IPS DF 19.7 (cell line): ENCODE measurements around the gene MPHOSPH9.
"Not testable (repeated sequence)": the region's sequence is repeated elsewhere in the genome, so short reads cannot be mapped to it uniquely, and the experiment has no call there.

Source experiments
- DNase-seq: peaks from one replicate; pipeline ENCODE4 v3.0.0-alpha.2; 2013; ENCODE audit warnings: low read depth, low spot score

MPHOSPH9 gene

GRCh38 chr12:123227581-123228258 is 5.2 kb downstream of the MPHOSPH9 start:
- no peak for DNase-seq

- no peak for DNase-seq
These were observed 7.5 kb downstream of the MPHOSPH9 start for GRCh38 chr12:123225443-123225842.

- DNase-seq = no peak
These were observed 9.7 kb downstream of the MPHOSPH9 start for GRCh38 chr12:123223241-123223668.

DNA sequence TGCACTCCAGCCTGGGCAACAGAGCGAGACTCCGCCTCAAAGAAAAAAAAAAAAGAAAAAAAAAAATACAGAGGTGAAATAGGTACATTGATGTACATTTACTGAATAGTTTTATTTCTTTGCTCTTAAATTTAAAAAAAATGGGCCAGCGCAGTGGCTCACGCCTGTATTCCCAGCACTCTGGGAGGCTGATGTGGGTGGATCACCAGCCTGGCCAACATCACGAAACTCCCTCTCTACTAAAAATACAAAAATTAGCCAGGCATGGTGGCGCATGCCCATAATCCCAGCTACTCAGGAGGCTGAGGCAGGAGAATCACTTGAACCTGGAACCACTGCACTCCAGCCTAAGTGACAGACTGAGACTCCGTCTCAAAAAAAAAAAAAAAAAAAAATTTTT is 25.1 kb downstream of the MPHOSPH9 start:
- not testable (repeated sequence) for DNase-seq

- DNase-seq = not testable (repeated sequence)
These were observed 26.1 kb downstream of the MPHOSPH9 start for GRCh38 chr12:123206794-123207193.

GRCh38 chr12:123200414-123200813 is 32.5 kb downstream of the MPHOSPH9 start:
- DNase-seq = no peak

DNA sequence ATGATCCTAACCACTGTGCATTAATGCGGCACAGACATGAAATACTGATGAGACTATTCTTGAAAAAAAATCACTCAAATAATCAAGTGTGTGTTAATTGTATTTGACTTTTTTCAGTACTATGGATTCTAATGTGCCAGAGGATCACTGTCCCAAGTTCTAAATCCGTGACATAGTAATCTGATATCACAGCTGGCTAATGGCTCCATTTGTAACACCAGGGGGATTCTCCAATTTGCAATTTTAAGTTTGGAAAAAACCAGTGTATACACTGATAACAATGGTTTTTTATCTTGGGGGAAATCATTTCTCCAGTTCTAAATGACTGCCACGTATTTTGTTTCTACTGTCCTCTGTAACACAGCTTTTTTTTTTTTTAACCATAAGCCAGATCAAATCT is 33.0 kb downstream of the MPHOSPH9 start:
- DNase-seq = no peak

GRCh38 chr12:123187637-123188036 is 45.3 kb downstream of the MPHOSPH9 start:
- no peak for DNase-seq

GRCh38 chr12:123180171-123180570 is 52.8 kb downstream of the MPHOSPH9 start:
- DNase-seq = no peak

DNA sequence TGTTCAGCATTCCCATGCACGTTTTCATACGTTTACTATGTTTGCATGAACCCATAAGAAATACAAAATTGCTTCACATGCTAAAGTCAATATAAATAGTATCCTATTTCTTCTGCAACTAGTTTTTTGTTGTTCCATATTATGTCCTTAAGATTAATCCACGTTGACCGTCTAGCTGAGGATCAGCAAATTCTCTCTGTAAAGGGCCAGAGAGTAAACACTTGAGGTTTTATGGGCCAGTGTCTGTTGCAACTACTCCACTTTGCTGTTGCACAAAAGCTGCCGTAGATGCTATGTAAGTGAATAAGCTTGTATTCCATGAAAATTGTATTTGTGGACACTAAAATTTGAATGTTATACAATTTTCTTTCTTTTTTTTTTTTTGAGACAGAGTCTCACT is 61.0 kb downstream of the MPHOSPH9 start:
- no peak for DNase-seq

DNA sequence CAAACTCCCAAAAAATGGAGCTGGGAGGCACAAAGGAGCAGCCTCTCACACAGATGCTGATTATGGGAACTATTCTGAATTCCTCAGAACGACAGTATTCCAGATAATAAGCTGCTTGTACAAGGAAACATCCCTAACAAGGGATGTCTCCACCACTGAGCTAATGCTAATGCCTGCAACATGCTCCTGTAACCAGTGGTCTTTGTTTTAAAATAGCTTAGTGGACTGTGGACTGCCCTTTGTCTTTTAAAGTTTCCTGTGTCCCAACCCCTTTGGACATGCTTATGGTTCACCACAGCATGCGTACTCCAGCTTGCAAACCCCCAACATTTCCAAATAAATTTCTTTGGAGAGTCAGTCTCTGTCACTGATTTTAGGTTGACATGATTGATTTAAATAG is 65.6 kb downstream of the MPHOSPH9 start:
- no peak for DNase-seq

GRCh38 chr12:123165537-123165936 is 67.4 kb downstream of the MPHOSPH9 start:
- DNase-seq = no peak

DNA sequence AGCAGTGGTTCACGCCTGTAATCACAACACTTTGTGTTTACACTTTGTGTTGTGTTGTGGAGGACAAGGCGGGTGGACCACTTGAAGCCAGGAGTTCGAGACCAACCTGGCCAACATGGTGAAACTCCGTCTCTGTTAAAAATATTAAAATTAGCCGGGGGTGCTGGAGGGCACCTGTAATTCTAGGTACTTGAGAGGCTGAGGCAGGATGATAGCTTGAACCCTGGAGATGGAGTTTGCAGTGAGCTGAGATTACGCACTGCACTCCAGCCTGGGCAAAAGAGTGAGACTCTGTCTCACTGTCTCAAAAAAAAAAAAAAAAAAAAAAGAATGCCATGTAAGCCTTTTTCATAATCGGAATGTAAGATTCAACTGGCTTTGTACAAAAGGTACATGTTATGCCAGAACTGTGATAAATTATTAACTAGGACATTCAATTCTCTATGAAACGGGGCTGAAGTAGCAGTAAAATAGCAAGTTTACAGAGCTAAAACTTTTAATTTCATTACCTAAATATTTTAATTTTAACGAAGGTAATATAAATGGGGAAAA is 68.2 kb downstream of the MPHOSPH9 start:
- no peak for DNase-seq

DNA sequence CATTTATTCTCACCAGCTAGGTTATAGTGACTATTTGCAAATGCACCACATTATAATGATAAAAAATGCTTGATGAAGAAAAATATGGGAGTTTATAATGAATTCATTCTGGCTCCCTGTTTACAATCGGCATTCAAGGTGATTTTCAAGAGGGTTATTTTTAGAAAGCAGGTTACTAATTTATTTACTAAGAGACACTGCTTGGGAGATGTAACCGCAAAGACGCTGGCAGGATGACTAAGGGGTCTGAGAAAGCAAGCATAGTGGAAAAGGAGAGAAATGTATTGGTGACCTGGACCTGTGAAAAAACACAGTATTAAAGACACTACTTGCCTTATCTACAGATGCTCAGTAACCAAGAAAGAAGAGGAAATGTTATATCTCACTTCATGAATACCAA is 68.7 kb downstream of the MPHOSPH9 start:
- no peak for DNase-seq

GRCh38 chr12:123163227-123163626 is 69.7 kb downstream of the MPHOSPH9 start:
- no peak for DNase-seq

DNA sequence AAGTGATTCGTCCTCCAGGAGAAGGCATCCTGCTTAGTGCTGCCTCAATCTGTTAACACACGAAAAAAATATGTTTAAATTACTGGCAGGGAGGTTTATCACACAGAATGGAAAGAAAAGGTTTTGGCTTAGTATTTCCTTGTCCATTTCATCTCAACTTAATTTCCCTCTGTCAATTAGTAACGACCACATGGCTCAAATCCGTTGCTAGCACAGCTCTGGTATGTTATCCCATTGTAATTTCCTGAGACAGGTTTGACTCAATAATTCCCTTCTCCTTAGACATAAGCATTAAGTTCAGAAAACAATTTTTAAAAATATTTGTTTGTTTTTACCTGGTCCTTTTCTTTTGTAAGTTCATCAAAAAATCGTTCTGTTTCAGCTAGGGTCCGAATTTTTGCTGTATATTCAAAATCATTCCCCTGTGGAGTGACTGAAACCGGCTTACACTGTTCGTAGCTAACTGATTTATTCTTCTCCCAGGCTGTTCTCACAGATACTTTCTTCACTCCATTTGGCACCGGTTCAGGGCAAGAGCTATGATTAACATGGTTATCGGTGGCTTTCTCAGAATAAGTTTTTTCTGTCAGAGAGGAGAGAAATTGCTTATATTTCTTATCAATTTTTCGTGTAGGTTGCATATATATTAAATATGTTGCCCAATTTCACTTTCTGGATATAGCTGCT is 72.0 kb downstream of the MPHOSPH9 start:
- no peak for DNase-seq

DNA sequence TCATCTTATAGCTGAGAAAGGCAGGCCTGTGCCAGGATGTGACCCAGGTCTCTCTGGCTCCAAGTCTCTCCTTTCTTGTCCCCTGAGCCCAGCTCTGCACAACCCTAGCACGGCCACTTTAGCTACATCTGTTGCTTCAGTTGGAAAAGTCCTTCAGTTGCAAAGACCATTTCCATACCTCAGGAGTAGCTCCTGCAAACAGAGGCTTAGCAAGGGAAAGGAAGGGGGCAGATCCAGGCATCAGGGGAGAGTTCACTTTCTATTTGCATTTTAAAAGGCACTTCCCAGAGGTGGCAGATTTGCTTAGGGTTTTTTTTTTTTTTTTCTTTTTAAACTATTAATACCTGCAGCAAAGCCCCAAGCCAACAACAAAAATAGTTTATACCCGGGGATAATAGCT is 79.0 kb downstream of the MPHOSPH9 start:
- DNase-seq = peak; percentile 38

- no peak for DNase-seq
These were observed 80.1 kb downstream of the MPHOSPH9 start for GRCh38 chr12:123152833-123153232.

GRCh38 chr12:123151457-123152454 is 81.2 kb downstream of the MPHOSPH9 start:
- DNase-seq = no peak

- no peak for DNase-seq
These were observed 82.0 kb downstream of the MPHOSPH9 start, which contains the start of gene PITPNM2 for GRCh38 chr12:123150744-123151456. TSS of gene PITPNM2 (minus strand) at chr12:123151090. CDS start at chr12:123034590, 116,500 bp downstream.

DNA sequence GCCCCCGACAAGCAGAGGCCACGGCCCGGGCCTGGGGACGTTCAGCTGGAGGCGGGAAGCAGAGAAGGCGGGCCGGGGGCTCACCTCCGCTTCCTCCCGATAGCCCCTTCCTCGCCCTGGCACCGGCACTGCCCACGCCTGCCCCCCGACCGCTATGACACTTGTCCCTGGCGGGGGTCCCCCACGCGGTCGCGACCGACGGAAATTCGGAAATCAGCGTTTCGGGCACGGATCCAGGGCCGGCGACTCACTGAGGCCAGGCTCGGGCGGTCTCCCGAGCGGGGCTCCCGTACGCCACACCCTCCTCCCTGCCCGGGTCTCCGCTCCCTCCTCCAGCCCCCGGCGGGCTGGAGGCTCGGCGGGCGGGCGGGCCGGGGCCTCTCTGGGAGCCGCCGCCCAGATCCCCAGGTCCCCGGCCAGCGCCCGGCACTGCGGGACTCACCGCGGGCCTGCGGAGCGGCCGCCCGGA is 82.6 kb downstream of the MPHOSPH9 start:
- no peak for DNase-seq
